Measurements from ENCODE around the gene PHOX2B. TPM values are rescaled to one million over a fixed set of nuclear protein-coding genes. Genes with fewer than 3 reads are reported as not detected.
"Not testable (repeated sequence)": the region's sequence is repeated elsewhere in the genome, so short reads cannot be mapped to it uniquely, and the experiment has no call there.

Gene PHOX2B
- total RNA-seq, 1 experiment from 2014 or later, result not detected

GRCh38 chr4:41744572-41745291, 3.8 kb downstream of the PHOX2B start:
- peaks cover 26% of the 10 kb centered on the region for H3K27me3 ChIP-seq (replicated peaks)
- no peaks in the 10 kb centered on the region for H3K4me1 ChIP-seq (replicated peaks)
- no peak overlapping the region for H3K4me3 ChIP-seq
- no peak for DNase-seq (ENCODE audit: low read depth in 1 of 2, low spot score in 2 of 2)
- no peak overlapping the region for H3K27ac ChIP-seq
- no peaks in the 10 kb centered on the region for H3K36me3 ChIP-seq
- H3K9me3 ChIP-seq (replicated peaks), result no peaks in the 10 kb centered on the region

GRCh38 chr4:41741354-41741753, 7.2 kb downstream of the PHOX2B start:
- peaks cover 5% of the 10 kb centered on the region for H3K27me3 ChIP-seq (replicated peaks)
- H3K4me1 ChIP-seq (replicated peaks), result no peaks in the 10 kb centered on the region
- no peaks in the 10 kb centered on the region for H3K9me3 ChIP-seq (replicated peaks)
- no peak overlapping the region for H3K27ac ChIP-seq
- DNase-seq (ENCODE audit: low read depth in 1 of 2, low spot score in 2 of 2), result no peak
- no peaks in the 10 kb centered on the region for H3K36me3 ChIP-seq
- no peak overlapping the region for H3K4me3 ChIP-seq

GRCh38 chr4:41737491-41737890, 11.0 kb downstream of the PHOX2B start:
- not testable (repeated sequence) for H3K27me3 ChIP-seq (replicated peaks); H3K4me3 ChIP-seq; H3K4me1 ChIP-seq (replicated peaks); H3K27ac ChIP-seq; DNase-seq (ENCODE audit: low read depth in 1 of 2, low spot score in 2 of 2); H3K9me3 ChIP-seq (replicated peaks); H3K36me3 ChIP-seq

- H3K36me3 ChIP-seq, result no peaks in the 10 kb centered on the region
- H3K4me1 ChIP-seq (replicated peaks), result no peaks in the 10 kb centered on the region
- no peak overlapping the region for H3K27ac ChIP-seq
- DNase-seq (ENCODE audit: low read depth in 1 of 2, low spot score in 2 of 2), result no peak
- H3K4me3 ChIP-seq, result no peak overlapping the region
- no peaks in the 10 kb centered on the region for H3K27me3 ChIP-seq (replicated peaks)
- H3K9me3 ChIP-seq (replicated peaks), result no peaks in the 10 kb centered on the region
Measured at GRCh38 chr4:41734371-41734770, 14.2 kb downstream of the PHOX2B start.

- H3K4me1 ChIP-seq (replicated peaks), result no peaks in the 10 kb centered on the region
- no peak overlapping the region for H3K27ac ChIP-seq
- H3K27me3 ChIP-seq (replicated peaks), result no peaks in the 10 kb centered on the region
- H3K4me3 ChIP-seq, result no peak overlapping the region
- H3K9me3 ChIP-seq (replicated peaks), result no peaks in the 10 kb centered on the region
- DNase-seq (ENCODE audit: low read depth in 1 of 2, low spot score in 2 of 2), result no peak
- no peaks in the 10 kb centered on the region for H3K36me3 ChIP-seq
Measured at GRCh38 chr4:41731569-41732126, 16.9 kb downstream of the PHOX2B start.

GRCh38 chr4:41728573-41728913, 20.0 kb downstream of the PHOX2B start:
- Histone ChIP-seq H3K27ac (no peak overlapping the region), H3K36me3 (no peaks in the 10 kb centered on the region), H3K4me3 (no peak overlapping the region), H3K9me3 (replicated peaks) (no peaks in the 10 kb centered on the region), H3K27me3 (replicated peaks) (no peaks in the 10 kb centered on the region), H3K4me1 (replicated peaks) (no peaks in the 10 kb centered on the region)
- no peak for DNase-seq (ENCODE audit: low read depth in 1 of 2, low spot score in 2 of 2)

GRCh38 chr4:41727861-41728572, 20.5 kb downstream of the PHOX2B start:
- no peak for DNase-seq (ENCODE audit: low read depth in 1 of 2, low spot score in 2 of 2)
- Histone ChIP-seq H3K27ac (no peak overlapping the region), H3K9me3 (replicated peaks) (no peaks in the 10 kb centered on the region), H3K4me1 (replicated peaks) (no peaks in the 10 kb centered on the region), H3K4me3 (no peak overlapping the region), H3K27me3 (replicated peaks) (no peaks in the 10 kb centered on the region), H3K36me3 (no peaks in the 10 kb centered on the region)

- no peaks in the 10 kb centered on the region for H3K36me3 ChIP-seq
- no peaks in the 10 kb centered on the region for H3K27me3 ChIP-seq (replicated peaks)
- H3K4me3 ChIP-seq, result no peak overlapping the region
- no peak overlapping the region for H3K27ac ChIP-seq
- DNase-seq (ENCODE audit: low read depth in 1 of 2, low spot score in 2 of 2), result no peak
- H3K4me1 ChIP-seq (replicated peaks), result no peaks in the 10 kb centered on the region
- H3K9me3 ChIP-seq (replicated peaks), result no peaks in the 10 kb centered on the region
Measured at GRCh38 chr4:41725254-41725653, 23.3 kb downstream of the PHOX2B start.

- H3K9me3 ChIP-seq (replicated peaks), result no peaks in the 10 kb centered on the region
- H3K4me3 ChIP-seq, result no peak overlapping the region
- DNase-seq (ENCODE audit: low read depth in 1 of 2, low spot score in 2 of 2), result no peak
- H3K36me3 ChIP-seq, result no peaks in the 10 kb centered on the region
- no peak overlapping the region for H3K27ac ChIP-seq
- H3K4me1 ChIP-seq (replicated peaks), result peaks cover 12% of the 10 kb centered on the region; the same call in 1 of the 2 replicates
- H3K27me3 ChIP-seq (replicated peaks), result no peaks in the 10 kb centered on the region
Measured at GRCh38 chr4:41723286-41723685, 25.2 kb downstream of the PHOX2B start.

- Histone ChIP-seq H3K27ac (no peak overlapping the region), H3K36me3 (no peaks in the 10 kb centered on the region), H3K9me3 (replicated peaks) (no peaks in the 10 kb centered on the region), H3K4me3 (no peak overlapping the region), H3K4me1 (replicated peaks) (peaks cover 12% of the 10 kb centered on the region; the same call in 1 of the 2 replicates), H3K27me3 (replicated peaks) (no peaks in the 10 kb centered on the region)
- DNase-seq (ENCODE audit: low read depth in 1 of 2, low spot score in 2 of 2), result no peak
Measured at GRCh38 chr4:41722181-41722580, 26.3 kb downstream of the PHOX2B start.

- DNase-seq (ENCODE audit: low read depth in 1 of 2, low spot score in 2 of 2), result no peak
- Histone ChIP-seq H3K9me3 (replicated peaks) (no peaks in the 10 kb centered on the region), H3K27me3 (replicated peaks) (no peaks in the 10 kb centered on the region), H3K4me3 (no peak overlapping the region), H3K4me1 (replicated peaks) (peaks cover 12% of the 10 kb centered on the region; the same call in 1 of the 2 replicates), H3K27ac (no peak overlapping the region), H3K36me3 (no peaks in the 10 kb centered on the region)
Measured at GRCh38 chr4:41719417-41719816, 29.1 kb downstream of the PHOX2B start.

- peak in 1 of 2 experiments; percentile 5 for DNase-seq (ENCODE audit: low read depth in 1 of 2, low spot score in 2 of 2)
- H3K4me3 ChIP-seq, result no peak overlapping the region
- H3K27me3 ChIP-seq (replicated peaks), result no peaks in the 10 kb centered on the region
- H3K36me3 ChIP-seq, result no peaks in the 10 kb centered on the region
- peaks cover 12% of the 10 kb centered on the region; the same call in 1 of the 2 replicates for H3K4me1 ChIP-seq (replicated peaks)
- H3K9me3 ChIP-seq (replicated peaks), result no peaks in the 10 kb centered on the region
- no peak overlapping the region for H3K27ac ChIP-seq
Measured at GRCh38 chr4:41718907-41719306, 29.6 kb downstream of the PHOX2B start.

GRCh38 chr4:41715155-41715554, 33.4 kb downstream of the PHOX2B start:
- Histone ChIP-seq H3K27ac (no peak overlapping the region), H3K27me3 (replicated peaks) (no peaks in the 10 kb centered on the region), H3K4me1 (replicated peaks) (peaks cover 18% of the 10 kb centered on the region), H3K36me3 (no peaks in the 10 kb centered on the region), H3K9me3 (replicated peaks) (no peaks in the 10 kb centered on the region), H3K4me3 (no peak overlapping the region)
- DNase-seq (ENCODE audit: low read depth in 1 of 2, low spot score in 2 of 2), result no peak

GRCh38 chr4:41714364-41715000, 34.0 kb downstream of the PHOX2B start:
- Histone ChIP-seq H3K9me3 (replicated peaks) (no peaks in the 10 kb centered on the region), H3K4me3 (no peak overlapping the region), H3K27me3 (replicated peaks) (no peaks in the 10 kb centered on the region), H3K27ac (no peak overlapping the region), H3K36me3 (no peaks in the 10 kb centered on the region), H3K4me1 (replicated peaks) (peaks cover 18% of the 10 kb centered on the region)
- no peak for DNase-seq (ENCODE audit: low read depth in 1 of 2, low spot score in 2 of 2)

Measured in SJSA1 (cell line).